GM18861 (cell line): ENCODE data around the gene CTNNA2.
"Not testable (repeated sequence)": the region's sequence is repeated elsewhere in the genome, so short reads cannot be mapped to it uniquely, and the experiment has no call there.

ENCODE experiments used
- ATAC-seq: cut with Tn5 transposase; IDR thresholded peaks from one replicate; pipeline ENCODE4 v1.9.1; 2021; ENCODE audit not compliant: unreplicated experiment

The CTNNA2 gene

DNA sequence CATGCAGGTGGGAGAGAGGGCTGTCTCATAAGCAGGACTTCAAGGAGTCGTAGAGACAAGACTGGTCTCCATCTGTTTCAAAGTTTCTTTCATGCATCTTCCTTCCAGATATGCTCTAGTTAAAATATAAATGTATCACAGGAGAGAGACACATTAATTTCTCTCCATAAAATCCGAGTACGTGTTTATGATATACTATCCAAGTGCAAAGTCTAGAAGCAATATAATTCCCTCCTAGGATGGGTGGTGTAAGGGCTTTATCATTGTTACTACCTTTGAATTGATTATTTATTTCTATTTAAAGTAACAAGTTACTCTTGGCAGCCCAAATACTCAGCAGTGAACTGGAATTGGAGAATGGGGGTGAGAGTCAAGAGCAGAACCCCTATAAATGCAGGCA, 619.4 kb downstream of the CTNNA2 start:
- no peak for ATAC-seq

- no peak for ATAC-seq
Observed at GRCh38 chr2:80135001-80135400, 622.1 kb downstream of the CTNNA2 start.

DNA sequence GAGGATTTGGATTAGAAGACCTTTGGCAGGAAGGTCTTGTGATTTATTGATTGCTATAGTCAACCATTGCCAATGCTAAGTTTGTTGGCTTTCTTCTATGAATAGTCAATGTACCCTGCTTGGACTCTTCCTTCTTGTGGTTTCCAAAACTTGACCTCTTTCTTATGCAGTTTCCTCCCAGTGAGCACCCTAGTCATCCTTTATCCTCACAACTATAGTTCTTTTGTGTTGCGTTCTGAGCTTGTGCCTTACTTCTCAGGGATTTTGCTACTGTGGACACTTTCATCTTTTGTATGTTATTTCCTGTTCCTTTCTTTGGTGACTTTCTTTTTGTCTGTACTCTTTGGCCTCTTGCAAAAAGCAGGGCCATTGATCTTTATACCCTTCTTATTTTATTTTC, 623.5 kb downstream of the CTNNA2 start:
- no peak for ATAC-seq

- no peak for ATAC-seq
Observed at GRCh38 chr2:80139001-80139400, 626.1 kb downstream of the CTNNA2 start.

DNA sequence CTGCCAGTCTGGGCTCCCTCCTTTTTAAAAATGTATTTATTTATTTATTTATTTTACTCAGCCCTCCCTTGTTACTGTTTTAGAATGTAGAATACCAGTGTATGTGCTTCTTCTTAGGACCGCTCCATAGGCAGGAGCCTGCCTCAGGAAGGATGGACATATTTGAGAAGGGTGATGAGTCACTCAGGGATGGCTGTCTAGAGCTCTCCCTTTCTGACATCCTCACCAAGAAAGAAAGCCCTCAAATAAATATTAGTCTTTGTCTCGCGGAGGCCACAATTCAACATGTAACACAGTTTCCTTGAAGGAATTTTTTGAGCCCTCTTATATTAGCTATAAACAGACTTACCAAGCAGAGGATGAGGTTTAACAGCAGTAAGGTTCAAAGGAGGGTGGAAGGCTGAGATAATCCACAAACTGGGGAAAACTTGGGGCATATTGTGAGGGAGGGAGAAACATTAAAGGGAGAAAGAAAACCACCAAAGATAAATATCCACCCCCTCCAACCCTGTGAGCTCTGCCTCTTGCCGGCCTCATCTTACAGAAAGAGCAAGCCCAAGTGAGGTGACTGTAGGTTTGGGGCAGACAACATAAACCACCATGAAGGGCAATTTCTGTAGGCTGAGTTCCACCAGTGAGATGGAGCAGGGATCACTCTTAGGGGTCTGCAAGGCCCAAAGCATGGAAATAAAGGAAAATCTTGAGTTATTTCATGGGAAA, 628.3 kb downstream of the CTNNA2 start:
- ATAC-seq: no peak

DNA sequence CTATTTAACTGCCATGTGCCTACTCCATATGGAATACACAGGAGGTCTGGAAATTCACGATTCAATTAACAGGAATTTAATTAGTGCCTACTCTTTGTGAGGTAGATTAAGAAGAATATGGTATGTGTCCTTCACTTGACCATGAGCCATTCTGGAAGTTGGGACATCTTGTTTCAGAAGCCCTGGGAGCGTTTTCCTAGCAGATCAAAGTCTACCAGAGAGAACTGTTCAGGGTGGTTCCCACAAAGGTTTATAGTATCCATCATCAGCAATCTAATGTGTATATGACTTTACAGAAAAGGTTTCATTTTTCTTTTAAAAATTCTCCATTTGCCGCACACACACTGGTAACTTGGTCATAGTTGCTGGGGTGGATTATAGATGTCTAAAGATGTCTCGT, 632.6 kb downstream of the CTNNA2 start:
- no peak for ATAC-seq

DNA sequence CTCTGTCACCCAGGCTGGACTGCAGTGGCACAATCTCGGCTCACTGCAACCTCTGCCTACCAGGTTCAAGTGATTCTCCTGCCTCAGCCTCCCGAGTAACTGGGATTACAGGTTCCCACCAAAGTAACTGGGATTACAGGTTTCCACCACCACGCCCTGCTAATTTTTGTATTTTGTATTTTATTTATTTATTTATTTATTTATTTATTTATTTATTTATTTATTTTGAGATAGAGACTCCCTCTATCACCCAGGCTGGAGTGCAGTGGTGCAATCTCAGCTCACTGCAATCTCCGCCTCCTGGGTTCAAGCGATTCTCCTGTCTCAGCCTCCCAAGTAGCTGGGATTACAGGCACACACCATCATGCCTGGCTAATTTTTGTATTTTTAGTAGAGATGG, 633.9 kb downstream of the CTNNA2 start:
- ATAC-seq: not testable (repeated sequence)

- no peak for ATAC-seq
Observed at GRCh38 chr2:80147690-80148089, 634.8 kb downstream of the CTNNA2 start.

DNA sequence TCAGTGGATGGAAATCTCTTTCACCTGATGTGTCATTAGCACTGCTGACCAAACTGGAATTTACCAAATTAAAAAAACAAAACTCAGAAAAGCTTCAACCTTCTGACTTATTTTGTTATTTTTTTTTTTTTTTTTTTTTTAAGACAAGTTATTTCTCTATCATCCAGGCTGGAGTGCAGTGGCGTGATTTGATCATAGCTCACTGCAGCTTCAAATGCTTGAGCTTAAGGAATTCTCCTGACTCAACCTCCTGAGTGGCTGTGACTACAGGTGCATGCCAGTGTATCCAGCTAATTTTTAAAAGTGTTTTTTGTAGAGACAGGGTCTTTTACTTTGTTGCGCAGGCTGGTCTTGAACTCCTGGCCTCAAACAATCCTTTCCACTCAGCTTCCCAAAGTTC, 636.1 kb downstream of the CTNNA2 start:
- ATAC-seq: no peak

DNA sequence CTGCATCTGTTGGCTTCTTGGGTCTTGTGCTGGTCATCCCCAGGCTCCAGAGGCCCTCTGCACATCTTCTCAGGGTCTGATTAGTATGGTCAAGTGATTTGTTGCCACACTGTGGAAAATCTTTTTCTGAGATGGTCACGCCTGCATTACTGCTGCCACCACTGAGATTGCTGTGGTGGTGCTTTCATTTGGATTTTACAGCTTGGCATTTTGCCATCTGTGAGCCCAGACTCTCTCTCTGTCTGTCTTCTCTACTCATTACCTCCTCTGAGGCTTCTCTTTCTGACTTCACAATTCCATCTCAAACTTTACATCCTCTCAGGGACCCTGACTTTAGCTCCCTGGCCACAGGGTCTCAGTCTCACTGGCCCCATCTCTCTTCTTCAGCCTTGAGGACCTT, 637.1 kb downstream of the CTNNA2 start:
- no peak for ATAC-seq

DNA sequence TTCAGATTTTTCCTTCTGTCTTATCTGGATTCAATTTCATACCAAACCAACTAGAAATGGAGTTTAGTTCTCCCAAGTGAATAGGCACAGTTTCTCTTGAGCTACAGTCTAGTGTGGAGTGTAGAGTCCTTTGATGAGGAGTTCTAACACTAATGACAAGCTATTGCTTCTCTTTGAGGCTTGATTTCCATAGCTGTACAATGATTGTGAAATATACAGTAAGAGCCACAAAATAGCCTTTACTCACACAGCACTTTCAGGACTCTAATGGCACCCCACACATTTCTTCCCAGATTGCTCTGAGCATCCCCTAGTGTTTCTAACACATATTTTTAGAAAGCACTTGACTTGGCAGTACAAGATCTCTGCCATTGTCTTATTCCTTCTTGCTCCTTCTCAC, 638.4 kb downstream of the CTNNA2 start:
- no peak for ATAC-seq

DNA sequence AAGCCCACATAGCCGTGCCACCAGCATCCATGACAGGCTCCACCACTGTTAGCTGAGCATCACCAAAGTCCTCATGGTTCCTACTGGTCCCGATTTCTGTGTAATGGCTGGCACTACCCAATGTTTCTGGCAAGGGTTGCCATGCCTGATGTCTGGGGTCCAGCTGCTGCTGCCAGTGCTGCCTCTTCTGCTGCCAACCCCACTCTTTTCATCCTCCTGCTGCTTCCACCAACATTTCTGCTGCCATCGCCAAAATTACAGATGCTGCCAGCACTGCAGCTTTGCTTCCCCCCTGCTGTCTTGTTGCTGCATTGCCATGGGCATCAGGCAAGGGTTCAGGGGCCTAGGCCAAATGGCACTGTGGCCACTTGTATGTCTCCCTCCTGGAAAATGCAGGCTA, 638.8 kb downstream of the CTNNA2 start:
- no peak for ATAC-seq

- ATAC-seq: no peak
Observed at GRCh38 chr2:80153151-80153550, 640.3 kb downstream of the CTNNA2 start.

DNA sequence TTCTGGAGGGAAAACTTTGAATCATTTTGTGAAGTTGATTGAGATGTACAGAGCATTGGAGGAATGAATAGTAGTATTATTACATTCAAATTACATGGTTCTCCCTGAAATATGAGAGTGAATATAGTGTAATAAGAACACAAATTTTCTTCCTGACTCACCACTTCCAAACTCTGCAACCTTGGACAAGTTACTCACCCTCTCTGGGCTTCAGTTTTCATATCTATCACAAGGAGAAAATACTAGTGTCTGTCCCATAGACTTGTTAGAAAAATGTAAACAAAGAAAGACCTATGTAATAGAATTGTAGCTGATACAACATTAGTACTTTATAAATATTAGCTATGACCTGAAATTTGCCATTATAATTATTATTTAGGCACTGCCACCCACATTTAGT, 640.9 kb downstream of the CTNNA2 start:
- ATAC-seq: no peak

GRCh38 chr2:80154231-80154915, 641.5 kb downstream of the CTNNA2 start:
- no peak for ATAC-seq

- no peak for ATAC-seq
Observed at GRCh38 chr2:80164375-80164774, 651.5 kb downstream of the CTNNA2 start.

DNA sequence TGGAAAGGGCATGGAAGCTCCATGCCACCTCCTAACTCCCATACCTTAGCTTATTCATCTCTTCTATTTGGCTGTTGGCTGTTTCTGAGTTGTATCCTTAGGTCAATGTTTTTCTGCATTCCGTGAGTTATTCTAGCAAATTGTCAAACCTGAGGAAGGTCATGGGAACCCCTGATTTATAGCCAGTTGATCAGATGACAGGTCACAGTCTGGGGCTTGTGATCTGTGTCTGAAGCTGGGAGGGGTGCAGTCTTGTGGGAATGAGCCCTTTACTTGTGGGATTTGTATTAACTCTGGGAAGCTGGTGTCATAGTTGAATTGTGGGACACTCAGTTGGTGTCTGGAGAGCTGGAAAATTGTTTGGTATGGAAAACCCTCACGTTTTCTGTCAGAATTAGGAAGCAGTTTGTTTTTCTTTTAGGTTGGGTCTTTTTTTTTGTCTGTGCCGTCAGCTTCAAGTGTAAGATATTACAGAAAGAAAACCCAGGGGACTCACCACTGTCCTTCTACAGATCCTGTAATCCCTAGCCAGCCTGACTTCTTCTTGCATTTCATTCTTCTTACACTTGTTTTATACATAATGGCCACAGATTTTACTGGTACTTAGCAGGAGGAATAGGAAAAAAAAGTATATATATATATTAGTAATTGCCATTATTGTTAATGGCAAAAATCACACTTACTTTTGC, 653.8 kb downstream of the CTNNA2 start:
- no peak for ATAC-seq

DNA sequence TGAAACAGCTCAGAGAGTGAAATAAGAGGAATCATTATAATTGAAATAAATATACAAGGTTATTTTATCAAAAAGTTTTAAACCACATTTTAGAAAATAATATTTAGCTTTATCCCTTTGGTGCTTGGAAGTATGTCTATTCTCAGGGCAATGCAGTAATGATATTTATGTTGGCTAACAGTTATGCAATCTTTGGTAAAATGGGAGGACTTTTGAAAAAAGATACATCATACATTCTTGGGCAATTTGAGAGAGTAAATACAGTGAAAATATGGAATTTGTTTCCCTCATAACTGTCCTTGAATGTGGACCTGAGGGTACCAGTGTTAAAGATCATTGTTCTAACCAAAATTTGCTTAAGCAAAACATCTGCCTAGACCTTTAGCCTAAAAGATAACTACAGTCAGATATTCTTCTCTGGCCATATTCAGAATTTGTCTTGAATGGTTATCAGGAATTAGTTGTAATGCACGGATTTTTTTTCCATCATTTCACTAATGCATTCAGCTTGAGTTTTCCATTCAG, 654.5 kb downstream of the CTNNA2 start:
- ATAC-seq: no peak

DNA sequence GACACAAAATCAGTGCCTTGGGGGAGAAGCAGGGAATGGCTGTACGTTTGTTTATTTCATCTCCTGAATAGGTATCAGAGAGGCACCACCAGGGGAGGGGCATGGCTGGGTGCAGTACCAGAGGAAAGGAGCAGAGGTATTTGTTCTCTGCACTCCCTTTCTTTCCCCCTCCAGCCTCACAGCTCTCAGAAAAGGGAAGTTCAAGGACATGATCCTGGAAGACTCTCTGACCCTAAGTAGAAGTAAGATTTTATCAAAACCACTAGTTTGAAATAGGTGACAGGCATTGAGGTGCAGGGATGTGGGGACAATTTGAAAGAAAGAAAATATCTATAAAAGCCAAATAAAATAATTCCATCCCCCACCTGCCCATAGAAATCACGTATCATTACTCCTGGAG, 655.2 kb downstream of the CTNNA2 start:
- ATAC-seq: no peak

GRCh38 chr2:80168801-80169200, 656.0 kb downstream of the CTNNA2 start:
- ATAC-seq: no peak

GRCh38 chr2:80169811-80170594, 657.2 kb downstream of the CTNNA2 start:
- no peak for ATAC-seq
